HG03196 (cell line): ENCODE data around the gene NHEJ1.

Experiments
- ATAC-seq: cut with Tn5 transposase; IDR thresholded peaks from one replicate; pipeline ENCODE4 v1.9.1; 2021; ENCODE audit not compliant: unreplicated experiment

The NHEJ1 gene

DNA sequence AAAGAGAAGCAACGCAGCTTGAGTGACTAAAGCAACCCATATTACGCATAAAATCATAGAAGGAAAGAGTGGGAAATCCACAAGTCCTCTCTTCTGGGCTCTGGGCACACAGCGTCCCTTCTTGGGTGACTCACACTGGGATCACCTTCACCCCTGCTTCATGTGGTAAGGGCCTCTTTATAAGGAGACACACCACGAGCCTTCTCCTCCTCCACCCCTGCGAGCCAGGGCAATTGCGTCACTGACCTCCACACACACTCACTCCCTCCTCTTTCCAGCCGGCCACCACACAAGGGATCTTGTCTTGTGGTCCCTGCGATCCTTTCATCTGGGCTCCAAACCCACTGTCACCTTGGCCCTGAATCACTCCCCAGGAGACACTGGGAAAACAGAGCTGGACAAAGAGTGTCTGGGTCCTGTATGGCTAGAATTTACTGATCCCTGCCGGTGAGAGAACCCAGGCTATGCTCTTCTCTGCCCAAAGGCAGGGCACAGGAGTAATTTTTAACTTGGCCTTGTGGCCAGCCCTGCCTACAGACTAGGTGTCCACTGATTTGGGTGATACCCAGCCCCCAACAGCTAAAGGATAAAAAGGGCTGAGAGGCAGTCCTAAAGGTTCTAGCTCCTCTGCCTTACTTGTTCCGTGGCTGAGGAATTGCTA lies 35.3 kb downstream of the NHEJ1 start:
- ATAC-seq: no peak

- ATAC-seq: no peak
Observed at GRCh38 chr2:219124381-219125110, 36.1 kb downstream of the NHEJ1 start.

GRCh38 chr2:219123356-219124135 lies 37.1 kb downstream of the NHEJ1 start:
- no peak for ATAC-seq

DNA sequence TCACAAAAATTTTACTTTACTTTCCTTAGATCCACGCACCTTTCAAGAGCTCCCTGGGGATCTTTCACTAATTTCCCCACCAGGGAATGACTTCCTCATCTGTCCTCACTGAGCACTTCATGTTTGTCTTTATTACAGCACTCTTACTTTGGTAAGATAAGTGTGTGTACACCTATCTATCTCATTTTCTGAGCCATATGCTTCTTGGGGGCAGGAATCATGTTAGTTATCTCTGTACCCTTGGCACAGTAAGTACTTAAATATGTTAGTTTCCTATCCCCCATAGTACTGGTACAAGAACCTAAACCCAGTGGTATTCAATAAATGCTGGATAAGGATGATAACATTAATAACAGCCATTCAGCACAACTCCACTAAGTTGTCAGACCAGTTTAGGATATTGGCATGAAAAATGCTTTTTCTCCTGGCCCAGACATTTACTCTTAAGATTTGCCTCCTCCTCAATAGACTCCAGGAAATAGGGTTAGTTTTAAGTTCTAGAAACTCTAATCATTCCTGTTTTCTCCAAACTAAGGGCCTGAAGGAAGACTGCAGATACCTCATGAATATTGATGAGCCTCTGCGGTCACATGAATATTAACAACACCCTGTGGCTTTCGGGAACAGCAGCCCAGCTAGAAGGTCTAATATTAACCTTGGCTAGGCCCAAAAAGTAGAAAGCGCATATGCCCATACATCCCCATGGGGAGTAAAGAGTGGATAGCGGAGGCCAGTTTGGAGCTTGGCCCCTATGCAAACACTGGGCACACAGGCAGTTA lies 38.2 kb downstream of the NHEJ1 start:
- ATAC-seq: no peak

- ATAC-seq: no peak
Observed at GRCh38 chr2:219120082-219120481, 40.5 kb downstream of the NHEJ1 start.

DNA sequence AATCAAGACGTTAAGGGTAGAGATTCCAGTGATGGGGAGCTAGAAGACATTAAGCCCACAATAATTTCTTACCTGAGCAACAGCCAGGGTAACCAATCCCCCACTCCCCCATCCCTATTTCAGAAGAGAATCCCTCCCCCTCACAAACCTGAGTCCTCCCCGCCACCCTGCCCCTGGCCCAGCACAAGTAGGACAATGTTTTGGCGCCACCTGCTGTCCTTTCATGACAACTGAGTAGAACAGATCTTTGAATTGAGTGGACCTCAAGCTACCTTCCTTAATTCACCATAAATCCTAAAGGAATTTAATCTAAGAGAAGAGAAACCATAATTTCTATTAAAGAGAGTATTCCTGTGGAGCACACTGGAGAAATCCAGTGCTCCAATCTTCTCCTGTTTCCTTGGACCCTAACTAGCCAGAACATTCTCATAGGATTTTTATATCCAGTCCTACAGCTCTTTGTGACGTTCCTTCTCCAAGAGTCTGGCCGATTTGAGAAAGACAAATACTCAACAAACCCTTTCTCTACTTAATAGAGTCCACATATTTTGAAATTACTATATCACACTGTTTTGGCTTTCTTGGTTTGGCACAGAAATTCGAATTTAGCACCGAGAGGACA lies 41.1 kb downstream of the NHEJ1 start:
- ATAC-seq: no peak

GRCh38 chr2:219118504-219118903 lies 42.1 kb downstream of the NHEJ1 start:
- ATAC-seq: no peak

GRCh38 chr2:219116776-219117646 lies 43.6 kb downstream of the NHEJ1 start:
- no peak for ATAC-seq

- ATAC-seq: no peak
Observed at GRCh38 chr2:219112651-219113338, 47.8 kb downstream of the NHEJ1 start.

DNA sequence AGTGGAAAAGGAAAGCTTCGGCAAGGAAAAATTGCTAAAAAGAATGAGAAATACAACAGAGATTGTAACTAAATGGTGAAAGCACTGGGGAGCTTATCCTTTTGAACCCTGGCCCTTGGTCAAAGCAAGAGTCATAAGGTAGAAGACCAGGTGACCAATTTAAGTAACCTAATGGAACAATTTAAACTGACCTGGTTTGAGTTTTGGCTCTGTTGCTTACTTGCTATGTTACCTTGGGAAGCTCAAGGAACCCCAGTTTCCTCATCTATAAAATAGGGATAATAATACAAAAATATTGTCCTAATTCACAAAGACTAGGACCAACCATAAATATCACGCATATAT lies 48.6 kb downstream of the NHEJ1 start:
- ATAC-seq: no peak

DNA sequence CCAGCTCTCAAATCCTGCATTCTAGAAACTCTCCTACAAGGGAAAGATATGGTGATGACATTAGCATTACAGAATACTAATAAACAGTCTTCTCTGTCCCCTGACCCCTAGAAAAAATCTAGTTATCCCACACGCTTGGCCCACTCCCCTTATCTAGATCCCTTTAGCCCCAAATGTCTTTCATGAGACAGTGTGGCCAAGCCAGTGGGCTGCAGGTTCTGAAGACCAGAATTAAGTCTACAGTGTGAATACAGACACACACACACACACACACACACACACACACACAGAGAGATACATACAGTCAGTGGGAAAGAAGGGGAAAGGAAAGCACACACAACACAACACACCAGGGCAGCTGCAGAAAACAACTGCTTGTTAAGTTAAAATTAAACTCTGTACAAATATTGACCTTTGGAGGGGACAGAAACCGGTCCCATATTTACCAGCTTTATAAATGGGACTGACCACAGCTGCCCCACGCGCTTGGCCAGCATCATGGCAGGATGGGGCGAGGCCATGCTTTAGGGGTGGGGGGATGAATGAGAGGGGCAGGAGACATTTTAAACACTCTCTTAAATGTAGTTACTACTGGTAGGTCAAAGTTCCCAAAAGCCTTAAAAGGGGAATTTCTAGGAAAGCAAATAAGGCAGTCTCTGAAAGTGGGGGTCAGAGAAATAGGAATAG lies 49.1 kb downstream of the NHEJ1 start:
- no peak for ATAC-seq

DNA sequence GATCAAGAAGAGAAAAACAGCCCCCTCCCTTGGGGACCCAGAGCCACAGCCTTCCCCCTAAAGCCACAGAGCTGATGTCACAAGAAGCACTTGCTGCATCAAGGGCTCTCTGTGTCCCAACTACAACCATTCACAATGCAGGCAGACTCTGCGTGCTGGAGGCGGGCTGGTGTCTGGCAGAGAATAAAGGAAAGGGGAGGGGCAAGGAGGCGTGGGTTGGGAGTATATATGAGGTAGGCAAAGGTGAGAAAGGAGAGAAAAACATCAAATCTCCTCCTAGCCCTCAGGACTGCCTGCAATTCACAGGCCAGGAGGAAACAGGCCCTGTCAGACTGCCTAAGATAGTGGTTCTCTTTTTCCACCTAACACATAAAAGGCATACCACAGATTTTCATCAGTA lies 51.1 kb downstream of the NHEJ1 start:
- ATAC-seq: no peak

GRCh38 chr2:219107758-219108157 lies 52.9 kb downstream of the NHEJ1 start:
- no peak for ATAC-seq

GRCh38 chr2:219106251-219106650 lies 54.4 kb downstream of the NHEJ1 start:
- no peak for ATAC-seq

GRCh38 chr2:219104107-219105035 lies 56.2 kb downstream of the NHEJ1 start:
- ATAC-seq: peak; percentile 56

DNA sequence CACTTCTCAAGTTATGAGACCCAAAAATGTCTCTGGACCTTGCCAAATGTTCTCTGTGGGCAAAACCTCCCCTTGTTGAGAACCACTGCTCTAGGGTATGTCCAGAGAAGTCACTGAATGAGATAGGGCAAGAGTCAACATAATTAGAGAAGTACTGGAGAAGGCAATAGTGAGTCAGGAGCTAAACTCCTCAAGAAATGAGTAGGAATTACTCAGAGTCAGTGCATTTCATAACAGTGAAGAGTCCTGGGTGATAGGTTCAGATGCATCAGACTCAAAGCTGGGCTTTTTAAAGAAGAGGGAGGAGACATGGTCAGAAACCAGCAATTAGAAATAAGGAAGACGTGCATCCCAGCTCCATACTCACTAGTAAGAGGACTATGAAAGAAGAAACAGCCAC lies 61.3 kb downstream of the NHEJ1 start:
- ATAC-seq: no peak

DNA sequence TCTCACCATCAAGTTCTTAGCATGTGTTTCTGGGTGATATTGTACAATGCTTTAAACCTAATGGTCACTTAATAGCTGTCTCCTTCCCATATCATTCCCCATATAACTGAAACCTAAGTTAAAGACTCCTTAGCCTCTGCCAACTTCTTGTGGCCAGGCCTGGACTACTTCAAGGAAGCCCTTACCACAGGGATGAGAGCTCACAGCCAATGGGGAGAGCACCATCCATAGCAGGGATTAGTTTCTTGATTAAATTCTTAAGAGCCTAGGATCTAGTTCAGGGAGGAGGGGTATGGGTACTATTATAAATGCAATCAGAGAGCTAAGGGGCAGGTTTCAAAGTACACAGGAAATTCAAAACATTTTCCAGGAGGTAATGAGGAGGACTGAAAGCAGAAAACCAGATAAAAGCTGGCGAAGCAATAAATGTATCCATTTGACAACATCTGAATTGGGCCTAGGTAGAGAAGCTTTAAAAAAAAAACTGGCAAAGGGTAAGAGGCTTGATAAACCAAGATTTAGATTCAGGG lies 65.1 kb downstream of the NHEJ1 start:
- ATAC-seq: no peak
